ENCODE data around the gene CDK5R1. TPM values are rescaled to one million over a fixed set of nuclear protein-coding genes. Genes with fewer than 3 reads are reported as not detected.

CDK5R1 gene
- total RNA-seq, 4 donors from 2014 or later = 1.3 to 41.2 (median 2.4) TPM

DNA sequence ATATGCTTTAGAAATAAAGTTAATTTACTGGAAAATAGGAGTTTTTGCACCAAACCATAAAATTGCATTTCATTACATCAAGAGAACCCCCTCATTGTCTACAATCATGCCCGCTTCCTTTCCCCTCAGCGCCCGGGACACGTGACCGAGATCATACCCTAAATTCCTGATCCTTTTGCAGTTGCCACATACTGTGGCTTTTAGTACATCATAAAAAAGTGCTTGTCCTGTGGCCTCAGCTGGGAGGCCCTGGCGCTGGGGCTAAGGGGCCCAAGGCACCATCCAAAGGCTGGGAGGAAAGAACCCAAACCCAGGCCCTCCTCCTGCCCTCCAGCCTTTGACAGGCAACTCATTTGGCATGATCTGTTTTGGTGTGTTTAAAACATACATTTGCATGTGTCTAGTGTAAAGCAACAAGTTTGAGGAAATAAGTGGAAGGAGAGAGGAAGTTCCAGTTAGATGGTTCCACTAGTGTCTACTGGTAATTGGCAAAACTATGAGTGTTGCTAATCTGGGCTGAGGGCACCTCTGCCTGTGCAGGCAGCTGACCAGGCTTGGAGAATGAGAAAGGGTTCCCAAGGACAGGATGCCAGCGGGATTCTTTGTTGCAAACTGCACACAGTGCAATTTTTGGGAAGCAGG is 6.0 kb downstream of the CDK5R1 start:
- 82 to 97% methylated on average over 5 to 7 of the region's 7 CpGs for WGBS, 2 donors (ENCODE audit: low coverage in 1 of 2)
- H3K36me3 ChIP-seq = no peaks in the 10 kb centered on the region
- no peak for TF ChIP-seq POLR2A (IDR thresholded peaks at IDR 0.05)
- no peak for TF ChIP-seq EP300 (IDR thresholded peaks at IDR 0.05; ENCODE audit: low read depth)
- no peak for TF ChIP-seq POLR2AphosphoS5 (IDR thresholded peaks at IDR 0.05)
- TF ChIP-seq, protein P1, sequence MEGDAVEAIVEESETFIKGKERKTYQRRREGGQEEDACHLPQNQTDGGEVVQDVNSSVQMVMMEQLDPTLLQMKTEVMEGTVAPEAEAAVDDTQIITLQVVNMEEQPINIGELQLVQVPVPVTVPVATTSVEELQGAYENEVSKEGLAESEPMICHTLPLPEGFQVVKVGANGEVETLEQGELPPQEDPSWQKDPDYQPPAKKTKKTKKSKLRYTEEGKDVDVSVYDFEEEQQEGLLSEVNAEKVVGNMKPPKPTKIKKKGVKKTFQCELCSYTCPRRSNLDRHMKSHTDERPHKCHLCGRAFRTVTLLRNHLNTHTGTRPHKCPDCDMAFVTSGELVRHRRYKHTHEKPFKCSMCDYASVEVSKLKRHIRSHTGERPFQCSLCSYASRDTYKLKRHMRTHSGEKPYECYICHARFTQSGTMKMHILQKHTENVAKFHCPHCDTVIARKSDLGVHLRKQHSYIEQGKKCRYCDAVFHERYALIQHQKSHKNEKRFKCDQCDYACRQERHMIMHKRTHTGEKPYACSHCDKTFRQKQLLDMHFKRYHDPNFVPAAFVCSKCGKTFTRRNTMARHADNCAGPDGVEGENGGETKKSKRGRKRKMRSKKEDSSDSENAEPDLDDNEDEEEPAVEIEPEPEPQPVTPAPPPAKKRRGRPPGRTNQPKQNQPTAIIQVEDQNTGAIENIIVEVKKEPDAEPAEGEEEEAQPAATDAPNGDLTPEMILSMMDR (IDR thresholded peaks at IDR 0.05) = no peak
- H3K9me3 ChIP-seq = no peaks in the 10 kb centered on the region
- peaks cover 0 to 6% (median 3%) of the 10 kb centered on the region in 4 donors for H3K4me1 ChIP-seq
- H3K4me3 ChIP-seq = no peak overlapping the region
- H3K27ac ChIP-seq = no peak overlapping the region
- H3K27me3 ChIP-seq = no peaks in the 10 kb centered on the region
- in situ Hi-C loops (cut with MboI; ENCODE audit: low pct_ligation_motif_present in 1 of 4, low pct_unique_long_range_greater_than_20kb in 1 of 4, low sequenced_read_pairs in 3 of 4) (loop anchor here in 2 of 4 donors (25.0 kb wide), 2 partner anchors 270 to 420 kb away; no protein-coding TSS in a partner anchor), intact Hi-C loops (cut with DNase I; ENCODE audit: low total_unique reads) (no loop called here)
- DNase-seq = no peak

DNA sequence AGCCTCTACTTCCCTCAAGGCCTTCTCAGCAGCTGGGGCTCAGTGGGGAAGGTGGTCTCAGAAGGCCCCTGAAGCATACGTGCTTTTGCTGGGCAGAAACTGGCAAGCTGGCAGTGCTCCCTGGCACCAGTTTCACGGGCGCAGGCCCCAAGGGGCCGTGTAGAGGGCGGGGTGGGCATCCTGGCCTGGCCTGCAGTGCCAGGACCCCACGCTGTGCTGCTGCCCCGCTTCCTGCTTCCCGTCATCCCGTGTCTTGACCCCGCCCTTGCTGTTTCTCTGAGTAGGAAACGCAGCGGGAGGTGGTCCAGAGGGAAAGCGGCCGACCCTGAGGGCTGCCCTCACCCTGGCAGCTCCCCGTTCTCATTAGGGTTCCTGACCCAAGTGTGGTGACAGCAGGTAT is 6.8 kb downstream of the CDK5R1 start:
- Histone ChIP-seq H3K4me3 (no peak overlapping the region), H3K9me3 (no peaks in the 10 kb centered on the region), H3K4me1 (no peaks in the 10 kb centered on the region), H3K27ac (no peak overlapping the region), H3K27me3 (no peaks in the 10 kb centered on the region), H3K36me3 (no peaks in the 10 kb centered on the region)
- in situ Hi-C loops (cut with MboI; ENCODE audit: low pct_ligation_motif_present in 1 of 4, low pct_unique_long_range_greater_than_20kb in 1 of 4, low sequenced_read_pairs in 3 of 4) = loop anchor here in 2 of 4 donors (25.0 kb wide), 2 partner anchors 269 to 419 kb away; no protein-coding TSS in a partner anchor
- intact Hi-C loops (cut with DNase I; ENCODE audit: low total_unique reads) = no loop called here
- TF ChIP-seq POLR2A (IDR thresholded peaks at IDR 0.05) (no peak), EP300 (IDR thresholded peaks at IDR 0.05; ENCODE audit: low read depth) (no peak), POLR2AphosphoS5 (IDR thresholded peaks at IDR 0.05) (no peak)
- TF ChIP-seq, protein P1 (IDR thresholded peaks at IDR 0.05) = no peak
- 85 to 89% methylated on average over 4 to 12 of the region's 15 CpGs for WGBS, 2 donors (ENCODE audit: low coverage in 1 of 2)
- no peak for DNase-seq

DNA sequence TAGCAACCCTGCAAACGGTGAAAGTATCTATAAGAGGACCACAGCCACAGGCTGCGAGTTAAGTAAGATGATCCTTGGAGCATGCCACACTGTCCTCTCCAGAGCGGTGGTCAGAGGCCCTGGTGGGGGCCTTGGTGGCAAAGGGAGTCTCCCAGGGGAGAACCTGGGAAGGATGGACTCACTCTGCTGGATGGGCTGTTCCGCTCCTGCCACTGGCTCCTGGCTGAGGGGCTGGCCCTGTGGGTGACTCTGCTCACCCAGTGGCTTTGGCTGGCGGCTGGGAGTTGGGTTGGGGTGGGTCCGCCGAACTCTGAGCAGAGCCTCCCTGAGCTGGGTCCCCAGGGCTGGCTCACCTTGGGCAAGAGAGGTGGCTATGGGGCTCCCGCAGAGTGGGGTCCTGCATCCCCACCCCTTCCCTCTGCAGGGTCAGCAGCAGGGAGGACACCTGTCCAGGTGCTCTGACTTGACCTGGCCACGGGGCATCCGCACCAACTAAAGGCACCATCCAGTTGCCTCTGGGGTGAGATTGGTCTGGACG is 7.3 kb downstream of the CDK5R1 start:
- TF ChIP-seq, protein P1 (IDR thresholded peaks at IDR 0.05) = no peak
- TF ChIP-seq POLR2A (IDR thresholded peaks at IDR 0.05) (no peak), POLR2AphosphoS5 (IDR thresholded peaks at IDR 0.05) (no peak), EP300 (IDR thresholded peaks at IDR 0.05; ENCODE audit: low read depth) (no peak)
- no peak for DNase-seq
- H3K9me3 ChIP-seq = no peaks in the 10 kb centered on the region
- H3K27ac ChIP-seq = no peak overlapping the region
- 91% methylated on average over 5 of the region's 11 CpGs; no CpG with 5 or more reads in 1 of the 2 donors for WGBS, 2 donors (ENCODE audit: low coverage in 1 of 2)
- H3K36me3 ChIP-seq = no peaks in the 10 kb centered on the region
- no peaks in the 10 kb centered on the region for H3K4me1 ChIP-seq
- no peak overlapping the region for H3K4me3 ChIP-seq
- intact Hi-C loops (cut with DNase I; ENCODE audit: low total_unique reads) = no loop called here
- no peaks in the 10 kb centered on the region for H3K27me3 ChIP-seq
- in situ Hi-C loops (cut with MboI; ENCODE audit: low pct_ligation_motif_present in 1 of 4, low pct_unique_long_range_greater_than_20kb in 1 of 4, low sequenced_read_pairs in 3 of 4) = loop anchor here in 2 of 4 donors (25.0 kb wide), 2 partner anchors 268 to 418 kb away; no protein-coding TSS in a partner anchor

DNA sequence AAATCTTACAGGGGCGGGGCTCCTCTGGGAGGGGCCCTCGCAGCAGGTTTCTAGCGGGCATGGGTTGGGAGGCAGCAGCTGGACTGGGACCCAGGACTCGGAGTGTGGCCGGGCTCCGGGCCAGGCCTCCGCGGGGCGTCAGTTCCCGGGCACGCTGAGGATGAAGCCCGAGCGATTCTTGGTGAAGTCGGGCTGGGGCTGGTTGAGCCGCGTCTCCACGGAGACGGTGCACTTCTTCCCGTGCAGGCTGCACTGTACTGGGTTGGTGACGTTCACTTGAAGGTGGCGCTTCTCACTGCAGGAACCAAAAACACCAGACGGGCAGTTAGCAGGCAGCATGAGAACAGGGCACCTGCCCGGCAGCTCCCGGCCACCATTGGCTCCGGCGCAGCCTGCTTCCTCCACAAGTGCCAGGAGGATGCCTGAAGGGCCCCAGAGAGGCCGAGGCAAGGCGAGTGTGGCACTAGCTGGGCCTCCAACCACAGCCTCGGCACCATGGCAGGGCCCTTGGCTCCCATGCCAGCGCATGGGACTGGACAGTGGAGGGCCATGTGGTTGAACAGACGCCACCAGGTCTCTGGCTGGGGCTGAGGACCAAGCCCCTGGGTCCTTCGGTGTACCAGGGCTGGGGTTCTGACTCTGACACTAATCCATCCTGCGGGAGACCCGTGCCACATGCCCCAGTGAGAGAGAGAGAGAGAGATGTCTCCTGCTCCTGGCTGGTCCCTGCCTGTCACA is 8.0 kb downstream of the CDK5R1 start:
- Histone ChIP-seq H3K4me1 (no peaks in the 10 kb centered on the region), H3K36me3 (no peaks in the 10 kb centered on the region), H3K27me3 (no peaks in the 10 kb centered on the region), H3K4me3 (no peak overlapping the region), H3K9me3 (no peaks in the 10 kb centered on the region), H3K27ac (no peak overlapping the region)
- TF ChIP-seq, protein P1 (IDR thresholded peaks at IDR 0.05) = no peak
- TF ChIP-seq POLR2AphosphoS5 (IDR thresholded peaks at IDR 0.05) (no peak), EP300 (IDR thresholded peaks at IDR 0.05; ENCODE audit: low read depth) (no peak), POLR2A (IDR thresholded peaks at IDR 0.05) (no peak)
- WGBS, 2 donors (ENCODE audit: low coverage in 1 of 2) = 89% methylated on average over 34 of the region's 34 CpGs; no CpG with 5 or more reads in 1 of the 2 donors
- intact Hi-C loops (cut with DNase I; ENCODE audit: low total_unique reads) = no loop called here
- no peak for DNase-seq
- in situ Hi-C loops (cut with MboI; ENCODE audit: low pct_ligation_motif_present in 1 of 4, low pct_unique_long_range_greater_than_20kb in 1 of 4, low sequenced_read_pairs in 3 of 4) = loop anchor here in 2 of 4 donors (25.0 kb wide), 2 partner anchors 268 to 418 kb away; no protein-coding TSS in a partner anchor

Measured in transverse colon (tissue), 4 donors.